NB4 (cell line): ENCODE data around the gene VPS37C.

Experiments
- CTCF ChIP-seq: IDR thresholded peaks from one replicate; pipeline ENCODE4 v1.5.1; 2012; ENCODE audit warnings: low read depth, low read length
- MYC ChIP-seq: IDR thresholded peaks from 2 replicates; pipeline ENCODE4 v1.6.1; 2011; ENCODE audit warnings: low read depth, low read length
- POLR2A ChIP-seq: IDR thresholded peaks from 2 replicates; pipeline ENCODE4 v1.6.1; 2011; ENCODE audit warnings: mild to moderate bottlenecking; ENCODE audit not compliant: insufficient read length; ENCODE audit errors: extremely low read depth
- TF ChIP-seq, protein P1 (sequence below): IDR thresholded peaks from 2 replicates; pipeline ENCODE4 v1.6.1; 2011; ENCODE audit warnings: low read depth, low read length

GRCh38 chr11:61106296-61106695 lies 54.9 kb downstream of the VPS37C start:
- TF ChIP-seq POLR2A (no peak), CTCF (no peak), MYC (no peak)
- TF ChIP-seq, protein P1, sequence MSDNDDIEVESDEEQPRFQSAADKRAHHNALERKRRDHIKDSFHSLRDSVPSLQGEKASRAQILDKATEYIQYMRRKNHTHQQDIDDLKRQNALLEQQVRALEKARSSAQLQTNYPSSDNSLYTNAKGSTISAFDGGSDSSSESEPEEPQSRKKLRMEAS = no peak
